GM12878 (cell line): ENCODE results near the gene PPAT. TPM values are rescaled to one million over a fixed set of nuclear protein-coding genes. Genes with fewer than 3 reads are reported as not detected.

ENCODE experiments used
- CBX3 ChIP-seq: fragments of 200-600 bp; sonication (generic); IDR thresholded peaks from 2 replicates; pipeline ENCODE4 v1.6.1; 2016; ENCODE audit warnings: low read depth, borderline replicate concordance
- CEBPB ChIP-seq, 2 experiments: fragments of 150-350 bp in 1 of 2; IDR thresholded peaks; 2 replicates each; pipeline ENCODE4 v1.6.1; 2012 to 2014; ENCODE audit warnings: low read depth in 2 of 2, low read length in 2 of 2, borderline replicate concordance in 1 of 2, inconsistent platforms in 1 of 2
- EP300 ChIP-seq, 2 experiments: fragments of 150-350 bp in 1 of 2; IDR thresholded peaks; 2 replicates each; pipeline ENCODE4 v1.6.1; 2011 to 2012; ENCODE audit warnings: low read depth in 2 of 2, low read length in 2 of 2, borderline replicate concordance in 1 of 2, improper control_type of control experiment in 1 of 2, inconsistent platforms in 1 of 2; ENCODE audit not compliant: control insufficient read depth in 1 of 2
- MEF2B ChIP-seq: fragments of 450-650 bp; IDR thresholded peaks from 2 replicates; pipeline ENCODE4 v1.6.1; 2018; ENCODE audit warnings: mild to moderate bottlenecking, moderate library complexity; ENCODE audit not compliant: partially characterized antibody, poor library complexity, severe bottlenecking
- MXI1 ChIP-seq: fragments of 150-350 bp; IDR thresholded peaks from 2 replicates; pipeline ENCODE4 v1.6.1; 2011; ENCODE audit warnings: low read depth, mild to moderate bottlenecking, inconsistent platforms, low read length, improper control_type of control experiment
- NFIC ChIP-seq: IDR thresholded peaks from 2 replicates; pipeline ENCODE4 v1.6.1; 2012; ENCODE audit warnings: low read depth, mild to moderate bottlenecking, inconsistent platforms, low read length, moderate library complexity
- POLR2A ChIP-seq: IDR thresholded peaks from 2 replicates; pipeline ENCODE4 v1.6.1; 2011; ENCODE audit warnings: low read depth, mild to moderate bottlenecking, low read length
- POLR2AphosphoS5 ChIP-seq: IDR thresholded peaks from 2 replicates; pipeline ENCODE4 v1.6.1; 2011; ENCODE audit warnings: mild to moderate bottlenecking, low read length, inconsistent platforms
- SMC3 ChIP-seq: IDR thresholded peaks from 2 replicates; pipeline ENCODE4 v1.6.1; 2011; ENCODE audit warnings: low read length, improper control_type of control experiment, borderline replicate concordance
- SREBF1 ChIP-seq: IDR thresholded peaks from 2 replicates; pipeline ENCODE4 v1.6.1; 2012; ENCODE audit warnings: mild to moderate bottlenecking, low read length
- SUPT20H ChIP-seq: IDR thresholded peaks from 2 replicates; pipeline ENCODE4 v1.6.1; 2011; ENCODE audit warnings: low read depth, mild to moderate bottlenecking, low read length, moderate library complexity, borderline replicate concordance; ENCODE audit not compliant: control insufficient read depth
- TARDBP ChIP-seq: IDR thresholded peaks from 2 replicates; pipeline ENCODE4 v1.6.1; 2016; ENCODE audit warnings: borderline replicate concordance
- WRNIP1 ChIP-seq: IDR thresholded peaks from 2 replicates; pipeline ENCODE4 v1.6.1; 2011; ENCODE audit warnings: low read depth, low read length, improper control_type of control experiment, borderline replicate concordance
- YY1 ChIP-seq: IDR thresholded peaks from 2 replicates; pipeline ENCODE4 v1.6.1; 2011; ENCODE audit warnings: low read depth, mild to moderate bottlenecking, low read length
- polyA plus RNA-seq, 11 experiments: library from polyadenylated mRNA; depleted of rRNA in 4 of 11; unstranded in 6 of 11; stranded (reverse) in 5 of 11; fragments of >200 nt; fragmentation: Nextera tagmentation in 4 of 11; fragmentation: Illumina TruSeq in 1 of 11; extraction: Ambion mirVana in 4 of 11; extraction: Trizol in 1 of 11; gene quantifications; 1 replicate in 1 of 11; 2 replicates in 10 of 11; pipeline versions ENCODE4 v1.2.1 to v1.2.3, GENCODE V29; 2011 to 2016; ENCODE audit warnings: inconsistent platforms in 2 of 11, missing spikeins in 2 of 11, low read depth in 1 of 11
- total RNA-seq, 4 experiments: library from RNA; depleted of rRNA in 3 of 4; stranded (reverse); fragments of >200 nt in 3 of 4; fragmentation: Illumina TruSeq in 1 of 4; extraction: Trizol in 1 of 4; gene quantifications; 2 replicates each; pipeline versions ENCODE4 v1.2.1 to v1.2.3, GENCODE V29; 2013 to 2021
- TF ChIP-seq, protein P1 (sequence below): IDR thresholded peaks from 2 replicates; pipeline ENCODE4 v1.6.1; 2011; ENCODE audit warnings: low read depth, mild to moderate bottlenecking, low read length, moderate library complexity, borderline replicate concordance; ENCODE audit errors: extremely low read depth
- TF ChIP-seq, protein P2 (sequence below): fragments of 150-350 bp; IDR thresholded peaks from 2 replicates; pipeline ENCODE4 v1.6.1; 2016; ENCODE audit warnings: low read depth, low read length
- TF ChIP-seq, protein P3 (sequence below): IDR thresholded peaks from 2 replicates; pipeline ENCODE4 v1.6.1; 2012; ENCODE audit warnings: mild to moderate bottlenecking, low read depth, low read length
- TF ChIP-seq, protein P4 (sequence below): IDR thresholded peaks from 2 replicates; pipeline ENCODE4 v1.6.1; 2011; ENCODE audit warnings: mild to moderate bottlenecking, low read depth, low read length, moderate library complexity; ENCODE audit not compliant: insufficient replicate concordance
- TF ChIP-seq, protein P5 (sequence below): fragments of 450-650 bp; IDR thresholded peaks from 2 replicates; pipeline ENCODE4 v1.6.1; 2016; ENCODE audit warnings: mild to moderate bottlenecking

PPAT gene
- total and polyA plus RNA-seq, 10 of the 15 experiments (the other 5 are each of a cell fraction or from before 2014, with no cell fraction given) = 24.9 to 50.7 (median 38.0) TPM

DNA sequence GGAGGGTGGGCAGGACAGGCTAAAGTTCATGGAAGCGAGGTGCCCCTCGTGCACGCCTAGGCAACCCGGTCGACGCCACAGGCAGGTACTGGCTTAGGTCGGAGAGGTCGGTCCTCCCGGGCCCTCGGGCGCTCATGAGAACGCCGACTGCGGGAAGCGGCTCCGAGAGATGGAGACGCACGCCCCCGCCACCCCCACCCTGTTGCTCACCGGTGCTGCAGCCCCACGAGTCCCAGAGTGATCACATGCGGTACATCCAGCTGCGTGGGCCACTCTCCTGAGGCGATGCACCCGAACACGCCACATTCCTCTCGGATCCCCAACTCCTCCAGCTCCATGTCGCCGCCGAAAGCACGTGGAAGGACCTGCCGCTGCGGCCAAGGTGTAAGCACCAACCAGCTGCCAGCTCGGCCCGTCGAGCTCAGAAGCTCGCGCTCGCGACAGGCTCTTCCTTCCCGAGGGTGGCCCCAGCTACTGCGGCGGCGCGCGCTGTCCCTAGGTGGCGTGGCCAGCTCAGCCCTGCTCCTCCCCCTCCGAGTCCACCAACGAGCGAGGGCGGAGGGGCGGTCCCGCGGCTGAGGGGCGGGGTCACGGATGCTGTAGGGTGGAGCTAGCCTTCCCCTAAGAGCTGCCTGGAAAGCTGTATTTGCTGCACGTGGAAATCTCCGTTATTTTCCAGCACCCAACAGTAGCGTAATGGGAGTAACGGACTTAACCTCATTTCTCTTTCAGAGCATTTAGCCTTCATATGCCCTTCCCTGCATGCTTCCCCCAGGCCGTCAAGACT is at the start of gene PPAT (continued):
- TF ChIP-seq, protein P1, sequence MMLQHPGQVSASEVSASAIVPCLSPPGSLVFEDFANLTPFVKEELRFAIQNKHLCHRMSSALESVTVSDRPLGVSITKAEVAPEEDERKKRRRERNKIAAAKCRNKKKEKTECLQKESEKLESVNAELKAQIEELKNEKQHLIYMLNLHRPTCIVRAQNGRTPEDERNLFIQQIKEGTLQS = no peak
- TF ChIP-seq, protein P2, sequence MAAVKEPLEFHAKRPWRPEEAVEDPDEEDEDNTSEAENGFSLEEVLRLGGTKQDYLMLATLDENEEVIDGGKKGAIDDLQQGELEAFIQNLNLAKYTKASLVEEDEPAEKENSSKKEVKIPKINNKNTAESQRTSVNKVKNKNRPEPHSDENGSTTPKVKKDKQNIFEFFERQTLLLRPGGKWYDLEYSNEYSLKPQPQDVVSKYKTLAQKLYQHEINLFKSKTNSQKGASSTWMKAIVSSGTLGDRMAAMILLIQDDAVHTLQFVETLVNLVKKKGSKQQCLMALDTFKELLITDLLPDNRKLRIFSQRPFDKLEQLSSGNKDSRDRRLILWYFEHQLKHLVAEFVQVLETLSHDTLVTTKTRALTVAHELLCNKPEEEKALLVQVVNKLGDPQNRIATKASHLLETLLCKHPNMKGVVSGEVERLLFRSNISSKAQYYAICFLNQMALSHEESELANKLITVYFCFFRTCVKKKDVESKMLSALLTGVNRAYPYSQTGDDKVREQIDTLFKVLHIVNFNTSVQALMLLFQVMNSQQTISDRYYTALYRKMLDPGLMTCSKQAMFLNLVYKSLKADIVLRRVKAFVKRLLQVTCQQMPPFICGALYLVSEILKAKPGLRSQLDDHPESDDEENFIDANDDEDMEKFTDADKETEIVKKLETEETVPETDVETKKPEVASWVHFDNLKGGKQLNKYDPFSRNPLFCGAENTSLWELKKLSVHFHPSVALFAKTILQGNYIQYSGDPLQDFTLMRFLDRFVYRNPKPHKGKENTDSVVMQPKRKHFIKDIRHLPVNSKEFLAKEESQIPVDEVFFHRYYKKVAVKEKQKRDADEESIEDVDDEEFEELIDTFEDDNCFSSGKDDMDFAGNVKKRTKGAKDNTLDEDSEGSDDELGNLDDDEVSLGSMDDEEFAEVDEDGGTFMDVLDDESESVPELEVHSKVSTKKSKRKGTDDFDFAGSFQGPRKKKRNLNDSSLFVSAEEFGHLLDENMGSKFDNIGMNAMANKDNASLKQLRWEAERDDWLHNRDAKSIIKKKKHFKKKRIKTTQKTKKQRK = no peak
- TF ChIP-seq, protein P3, sequence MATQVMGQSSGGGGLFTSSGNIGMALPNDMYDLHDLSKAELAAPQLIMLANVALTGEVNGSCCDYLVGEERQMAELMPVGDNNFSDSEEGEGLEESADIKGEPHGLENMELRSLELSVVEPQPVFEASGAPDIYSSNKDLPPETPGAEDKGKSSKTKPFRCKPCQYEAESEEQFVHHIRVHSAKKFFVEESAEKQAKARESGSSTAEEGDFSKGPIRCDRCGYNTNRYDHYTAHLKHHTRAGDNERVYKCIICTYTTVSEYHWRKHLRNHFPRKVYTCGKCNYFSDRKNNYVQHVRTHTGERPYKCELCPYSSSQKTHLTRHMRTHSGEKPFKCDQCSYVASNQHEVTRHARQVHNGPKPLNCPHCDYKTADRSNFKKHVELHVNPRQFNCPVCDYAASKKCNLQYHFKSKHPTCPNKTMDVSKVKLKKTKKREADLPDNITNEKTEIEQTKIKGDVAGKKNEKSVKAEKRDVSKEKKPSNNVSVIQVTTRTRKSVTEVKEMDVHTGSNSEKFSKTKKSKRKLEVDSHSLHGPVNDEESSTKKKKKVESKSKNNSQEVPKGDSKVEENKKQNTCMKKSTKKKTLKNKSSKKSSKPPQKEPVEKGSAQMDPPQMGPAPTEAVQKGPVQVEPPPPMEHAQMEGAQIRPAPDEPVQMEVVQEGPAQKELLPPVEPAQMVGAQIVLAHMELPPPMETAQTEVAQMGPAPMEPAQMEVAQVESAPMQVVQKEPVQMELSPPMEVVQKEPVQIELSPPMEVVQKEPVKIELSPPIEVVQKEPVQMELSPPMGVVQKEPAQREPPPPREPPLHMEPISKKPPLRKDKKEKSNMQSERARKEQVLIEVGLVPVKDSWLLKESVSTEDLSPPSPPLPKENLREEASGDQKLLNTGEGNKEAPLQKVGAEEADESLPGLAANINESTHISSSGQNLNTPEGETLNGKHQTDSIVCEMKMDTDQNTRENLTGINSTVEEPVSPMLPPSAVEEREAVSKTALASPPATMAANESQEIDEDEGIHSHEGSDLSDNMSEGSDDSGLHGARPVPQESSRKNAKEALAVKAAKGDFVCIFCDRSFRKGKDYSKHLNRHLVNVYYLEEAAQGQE = no peak
- no peak; the same call in 1 of the 2 replicates for TF ChIP-seq YY1
- no peak for TF ChIP-seq TARDBP
- no peak for TF ChIP-seq CEBPB (IDR thresholded peaks at IDR 0.05; ENCODE audit: borderline replicate concordance in 1 of 2, low read depth in 2 of 2, low read length in 2 of 2)
- peak; percentile 78; the same call in 1 of the 2 replicates for TF ChIP-seq POLR2AphosphoS5
- TF ChIP-seq SUPT20H = no peak
- no peak for TF ChIP-seq EP300 (IDR thresholded peaks at IDR 0.05; ENCODE audit: borderline replicate concordance in 1 of 2, control insufficient read depth in 1 of 2, low read depth in 2 of 2, low read length in 2 of 2)
- no peak for TF ChIP-seq CBX3
- TF ChIP-seq MEF2B = peak; percentile 62
- TF ChIP-seq, protein P4, sequence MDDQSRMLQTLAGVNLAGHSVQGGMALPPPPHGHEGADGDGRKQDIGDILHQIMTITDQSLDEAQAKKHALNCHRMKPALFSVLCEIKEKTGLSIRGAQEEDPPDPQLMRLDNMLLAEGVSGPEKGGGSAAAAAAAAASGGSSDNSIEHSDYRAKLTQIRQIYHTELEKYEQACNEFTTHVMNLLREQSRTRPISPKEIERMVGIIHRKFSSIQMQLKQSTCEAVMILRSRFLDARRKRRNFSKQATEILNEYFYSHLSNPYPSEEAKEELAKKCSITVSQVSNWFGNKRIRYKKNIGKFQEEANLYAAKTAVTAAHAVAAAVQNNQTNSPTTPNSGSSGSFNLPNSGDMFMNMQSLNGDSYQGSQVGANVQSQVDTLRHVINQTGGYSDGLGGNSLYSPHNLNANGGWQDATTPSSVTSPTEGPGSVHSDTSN = no peak
- TF ChIP-seq, protein P5, sequence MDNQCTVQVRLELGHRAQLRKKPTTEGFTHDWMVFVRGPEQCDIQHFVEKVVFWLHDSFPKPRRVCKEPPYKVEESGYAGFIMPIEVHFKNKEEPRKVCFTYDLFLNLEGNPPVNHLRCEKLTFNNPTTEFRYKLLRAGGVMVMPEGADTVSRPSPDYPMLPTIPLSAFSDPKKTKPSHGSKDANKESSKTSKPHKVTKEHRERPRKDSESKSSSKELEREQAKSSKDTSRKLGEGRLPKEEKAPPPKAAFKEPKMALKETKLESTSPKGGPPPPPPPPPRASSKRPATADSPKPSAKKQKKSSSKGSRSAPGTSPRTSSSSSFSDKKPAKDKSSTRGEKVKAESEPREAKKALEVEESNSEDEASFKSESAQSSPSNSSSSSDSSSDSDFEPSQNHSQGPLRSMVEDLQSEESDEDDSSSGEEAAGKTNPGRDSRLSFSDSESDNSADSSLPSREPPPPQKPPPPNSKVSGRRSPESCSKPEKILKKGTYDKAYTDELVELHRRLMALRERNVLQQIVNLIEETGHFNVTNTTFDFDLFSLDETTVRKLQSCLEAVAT = no peak
- no peak for TF ChIP-seq NFIC
- TF ChIP-seq SREBF1 = peak; percentile 85
- no peak for TF ChIP-seq WRNIP1
- no peak for TF ChIP-seq SMC3
- peak; percentile 94 for TF ChIP-seq POLR2A
- TF ChIP-seq MXI1 = peak; percentile 88
